GM21825 (cell line): ENCODE data around the gene CCDC187.

ENCODE experiments used
- ATAC-seq: cut with Tn5 transposase; IDR thresholded peaks from one replicate; pipeline ENCODE4 v1.9.1; 2021; ENCODE audit warnings: mild to moderate bottlenecking, moderate library complexity; ENCODE audit not compliant: unreplicated experiment

Gene CCDC187

GRCh38 chr9:136212345-136212950 is 91.4 kb downstream of the CCDC187 start:
- ATAC-seq: no peak

DNA sequence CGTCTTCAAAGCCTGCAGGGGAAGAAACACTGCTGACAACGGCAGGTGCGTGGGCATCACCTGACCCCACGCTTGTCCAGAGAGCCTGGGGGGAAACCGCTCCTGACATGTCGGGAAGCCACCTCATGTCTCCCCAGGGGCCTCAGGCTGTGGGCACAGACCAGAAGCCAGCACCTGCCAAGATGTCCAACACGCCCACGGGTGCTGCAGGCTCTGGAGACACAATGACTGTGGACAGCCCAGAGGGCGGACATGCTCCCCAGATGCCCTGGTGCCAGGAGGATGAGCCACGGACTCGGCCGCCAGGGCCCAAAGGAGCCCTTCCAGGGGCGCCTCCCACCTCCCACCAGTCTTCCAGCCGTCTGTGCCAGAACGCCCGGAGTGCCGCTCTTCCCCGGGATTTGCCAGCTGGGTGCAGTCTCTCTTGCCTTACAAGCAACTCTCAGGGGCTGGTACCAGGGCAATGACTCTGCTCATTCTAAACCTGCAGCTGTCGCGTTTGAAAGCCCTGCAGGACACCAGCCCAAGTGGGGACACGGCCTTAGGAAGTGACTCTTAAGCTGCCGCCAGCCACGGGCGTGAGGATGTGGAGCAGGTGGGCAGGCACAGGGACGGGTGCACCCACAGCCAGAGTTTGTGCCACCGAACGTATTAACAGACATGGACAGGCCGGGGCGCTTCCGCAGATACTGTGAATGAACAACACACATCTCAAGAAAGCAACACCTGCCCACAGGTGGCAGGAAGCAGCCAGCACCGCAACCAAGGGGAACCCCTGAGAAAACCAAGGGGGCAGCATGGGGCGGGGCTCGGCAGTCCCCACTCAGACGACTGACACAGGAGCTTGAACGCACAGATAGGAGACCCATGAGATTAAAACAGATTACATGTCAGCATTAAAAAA is 92.2 kb downstream of the CCDC187 start:
- ATAC-seq: no peak

- ATAC-seq: no peak
These were observed 92.9 kb downstream of the CCDC187 start for GRCh38 chr9:136211006-136211405.

DNA sequence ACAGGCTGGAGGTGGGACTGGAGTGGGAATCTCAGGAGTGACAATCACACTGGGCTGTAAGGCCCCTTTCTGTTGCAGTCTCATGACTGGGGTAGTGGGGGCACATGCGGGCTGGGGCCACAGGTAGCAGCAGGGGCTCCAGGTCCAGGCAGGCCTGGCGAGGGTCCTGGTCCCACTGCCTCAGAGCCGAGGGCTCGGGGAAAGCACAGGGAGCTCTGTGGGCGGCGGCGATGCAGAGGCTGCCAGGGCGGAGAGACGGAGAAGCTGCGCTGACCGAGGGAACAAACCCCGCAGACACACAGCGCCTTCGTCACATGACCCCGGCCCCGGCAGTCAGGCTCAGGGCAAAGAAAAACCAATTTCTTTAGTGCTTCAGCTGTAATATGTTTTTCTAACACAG is 93.6 kb downstream of the CCDC187 start:
- ATAC-seq: no peak

GRCh38 chr9:136209786-136210185 is 94.1 kb downstream of the CCDC187 start:
- ATAC-seq: no peak

- no peak for ATAC-seq
These were observed 94.7 kb downstream of the CCDC187 start for GRCh38 chr9:136209232-136209631.

GRCh38 chr9:136208675-136209074 is 95.2 kb downstream of the CCDC187 start:
- no peak for ATAC-seq

- no peak for ATAC-seq
These were observed 96.3 kb downstream of the CCDC187 start for GRCh38 chr9:136207616-136208015.

DNA sequence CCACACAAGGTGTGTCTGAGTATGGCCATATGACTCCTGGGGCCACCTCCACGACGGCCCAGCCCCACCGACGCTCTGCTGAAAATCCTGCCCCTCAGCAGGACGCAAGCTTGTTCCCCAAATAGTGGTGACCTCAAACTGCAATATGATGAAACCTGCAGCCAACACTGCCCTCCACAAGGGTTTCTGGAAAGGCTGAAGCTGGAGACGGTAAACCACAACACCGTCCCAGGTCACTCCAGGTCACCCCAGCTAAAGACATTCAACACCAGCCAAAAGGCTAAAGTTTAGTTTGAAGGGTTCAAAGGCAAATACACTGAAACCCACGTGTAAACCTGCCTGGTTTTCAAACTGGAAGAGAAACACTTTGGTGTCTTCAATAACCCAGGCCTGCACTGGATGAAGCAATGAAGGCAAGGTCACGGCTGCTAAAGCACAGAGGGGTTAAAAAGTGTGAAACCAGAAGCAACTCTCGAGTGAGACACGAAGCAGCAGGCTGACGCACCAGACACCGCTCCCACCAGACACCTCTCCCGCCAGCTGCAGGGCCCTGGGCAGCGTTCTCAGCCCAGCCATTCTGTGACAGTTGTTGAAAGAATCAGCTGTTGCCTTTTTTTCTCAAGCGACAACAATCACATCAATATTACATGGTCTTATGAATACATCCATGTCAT is 97.2 kb downstream of the CCDC187 start:
- no peak for ATAC-seq

DNA sequence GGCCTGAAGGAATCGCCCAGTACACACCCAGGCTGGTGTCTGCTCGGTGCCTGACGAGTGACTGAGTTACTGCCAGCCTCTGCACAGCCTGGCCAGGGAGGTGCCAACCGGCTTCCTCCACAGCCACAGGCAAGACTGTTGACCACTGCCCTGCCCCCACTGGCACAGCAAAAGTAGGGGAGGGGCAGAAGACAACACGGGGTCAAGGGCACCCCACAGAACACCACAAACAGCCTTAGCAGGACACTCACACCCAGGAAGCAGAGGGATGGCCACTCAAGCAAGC is 98.2 kb downstream of the CCDC187 start:
- ATAC-seq: no peak

DNA sequence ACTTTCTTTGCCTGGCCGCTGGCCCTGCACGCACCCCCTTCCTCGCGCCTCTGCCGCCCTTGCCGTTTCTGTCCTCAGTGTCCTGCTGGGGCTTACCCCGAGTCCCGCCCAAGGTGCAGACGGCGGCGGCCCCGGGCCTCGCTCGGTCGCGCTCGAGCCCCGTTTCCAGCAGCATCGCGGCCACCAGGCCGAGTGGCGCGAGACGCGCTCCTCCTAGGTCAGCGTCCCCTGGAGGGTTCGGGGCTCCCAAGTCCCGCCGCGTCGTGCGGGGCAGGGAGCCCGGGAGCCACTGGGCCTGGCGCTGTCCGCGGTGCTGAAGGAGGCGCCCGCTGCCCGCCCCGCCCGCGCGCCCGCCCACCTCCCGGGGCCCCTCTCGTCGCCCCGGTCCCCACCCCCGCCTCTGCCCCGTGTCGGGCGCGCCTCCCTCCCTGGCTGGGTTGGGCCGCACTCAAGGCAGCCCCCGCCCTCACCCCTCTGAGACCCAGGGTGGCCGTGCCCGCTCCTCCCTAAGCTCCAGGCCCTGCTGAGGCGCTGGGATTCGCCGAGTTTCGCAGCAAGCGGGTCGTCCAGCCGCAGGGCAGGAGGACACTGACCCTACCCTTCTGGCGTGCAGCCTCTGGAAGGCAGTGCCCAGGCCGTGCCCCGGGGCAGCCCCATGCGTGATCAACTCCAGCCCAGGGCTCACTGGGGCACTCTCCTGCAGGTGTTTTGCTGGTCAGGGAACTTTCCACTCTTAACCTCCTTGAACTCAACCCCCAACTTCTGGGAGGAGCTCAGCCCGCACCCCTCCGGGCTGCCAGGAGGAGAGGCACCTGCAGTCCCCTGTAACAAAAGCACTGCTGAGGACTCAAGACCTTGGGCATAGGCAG is 98.8 kb downstream of the CCDC187 start, which contains the start of gene LHX3:
LHX3 (minus strand) TSS at position 291 of the 869 bp plus-strand sequence; CDS start at position 175, 116 bp downstream.
- no peak for ATAC-seq

DNA sequence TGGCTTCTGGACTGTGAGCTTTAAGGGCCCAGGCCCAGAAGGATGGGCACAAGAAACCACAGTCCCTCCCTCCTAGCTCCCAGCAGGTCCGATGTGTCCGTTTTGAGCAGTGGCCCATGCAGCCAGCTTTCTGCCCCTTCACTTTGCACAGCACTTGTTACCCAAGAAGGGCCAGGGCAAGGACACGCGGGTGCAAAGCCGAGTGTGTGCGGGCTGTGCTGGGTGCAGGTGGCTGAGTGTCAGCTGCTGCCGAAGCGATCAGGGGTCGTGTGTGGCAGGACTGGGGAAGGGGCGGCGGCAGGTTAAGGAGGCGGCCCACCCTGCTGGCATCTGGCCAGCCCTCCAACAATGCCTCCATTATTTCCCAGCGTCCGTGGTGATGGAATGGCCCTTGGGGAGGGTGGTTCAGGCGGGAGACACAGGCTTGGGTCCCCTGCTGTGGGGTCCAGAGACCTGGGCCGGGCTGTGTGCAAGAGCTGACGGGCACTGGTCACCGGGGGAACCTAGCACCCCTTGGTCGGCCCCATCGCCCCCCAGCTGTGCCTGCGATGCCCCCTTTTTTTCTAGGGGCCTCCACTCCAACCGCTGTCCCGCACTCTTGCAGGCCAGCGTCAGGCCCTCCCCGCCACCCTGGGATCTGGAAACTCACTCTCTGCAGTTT is 99.6 kb downstream of the CCDC187 start:
- no peak for ATAC-seq

- ATAC-seq: no peak
These were observed 100.3 kb downstream of the CCDC187 start for GRCh38 chr9:136203408-136204144.

DNA sequence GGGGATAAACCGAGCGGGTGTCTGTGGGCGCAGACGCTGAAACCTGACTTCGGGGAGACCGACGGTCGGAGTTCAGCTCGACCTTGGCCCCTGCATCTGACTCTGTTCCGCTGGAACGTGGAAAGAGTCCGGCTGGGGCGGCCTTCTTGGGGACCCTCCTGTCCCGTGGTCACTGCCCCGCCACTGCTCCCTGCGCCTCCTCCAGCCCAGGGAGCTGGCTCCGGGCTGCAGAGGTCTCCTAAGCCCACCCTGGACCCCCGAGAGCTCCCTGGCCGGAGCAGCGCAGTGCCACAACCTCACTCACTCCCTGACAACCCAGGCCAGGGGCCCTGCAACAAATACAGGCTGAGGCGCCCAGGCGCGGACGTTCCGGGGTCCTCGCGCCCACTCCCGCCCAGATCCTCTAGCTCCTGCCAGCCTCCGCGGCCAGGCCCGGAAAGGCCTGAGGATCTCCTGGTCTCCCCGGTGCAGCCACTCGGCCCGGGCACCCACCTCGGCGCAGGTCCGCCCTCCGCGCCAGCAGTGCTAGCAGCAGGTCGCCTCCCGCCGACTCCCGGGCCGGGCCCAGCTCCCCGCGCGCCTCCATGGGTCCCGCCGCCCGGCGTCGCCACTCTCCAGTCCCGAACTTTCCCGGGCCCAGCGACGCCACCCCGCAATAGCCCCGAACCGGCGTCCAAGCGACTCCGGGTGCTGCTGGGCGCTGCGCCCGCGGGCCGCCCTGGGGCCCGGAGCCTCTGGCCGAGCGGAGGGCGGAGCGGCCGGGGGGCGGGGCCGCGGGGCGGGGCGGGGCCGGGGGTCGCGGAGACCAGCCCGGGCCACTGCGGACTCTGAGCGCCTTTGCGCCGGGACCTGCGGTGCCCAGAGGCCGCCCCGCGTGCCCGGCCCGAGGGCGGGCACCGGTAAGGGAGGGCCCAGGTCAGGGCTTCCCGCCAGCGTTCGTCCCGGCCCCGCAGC is 101.2 kb downstream of the CCDC187 start:
- ATAC-seq: no peak

- no peak for ATAC-seq
These were observed 102.1 kb downstream of the CCDC187 start for GRCh38 chr9:136201609-136202453.

- ATAC-seq: no peak
These were observed 102.7 kb downstream of the CCDC187 start for GRCh38 chr9:136201174-136201573.

- ATAC-seq: no peak
These were observed 103.5 kb downstream of the CCDC187 start for GRCh38 chr9:136200424-136200823.
